Ishikawa (cell line): ENCODE results near the gene PCLO.

ENCODE experiments used
- CEBPB ChIP-seq: IDR thresholded peaks from 2 replicates; pipeline ENCODE4 v1.6.1; 2012
- CREB1 ChIP-seq: IDR thresholded peaks from 2 replicates; pipeline ENCODE4 v1.6.1; 2012; ENCODE audit warnings: low read depth
- EP300 ChIP-seq: IDR thresholded peaks from 2 replicates; pipeline ENCODE4 v1.6.1; 2012; ENCODE audit warnings: borderline replicate concordance
- FOXM1 ChIP-seq: IDR thresholded peaks from 2 replicates; pipeline ENCODE4 v1.6.1; 2012; ENCODE audit warnings: low read depth, borderline replicate concordance
- TAF1 ChIP-seq: IDR thresholded peaks from 2 replicates; pipeline ENCODE4 v1.6.1; 2012; ENCODE audit warnings: low read depth, mild to moderate bottlenecking
- TCF12 ChIP-seq: IDR thresholded peaks from 2 replicates; pipeline ENCODE4 v1.6.1; 2012; ENCODE audit warnings: low read depth
- YY1 ChIP-seq: IDR thresholded peaks from 2 replicates; pipeline ENCODE4 v1.6.1; 2012; ENCODE audit warnings: low read depth
- ZBTB7A ChIP-seq: IDR thresholded peaks from 2 replicates; pipeline ENCODE4 v1.6.1; 2012; ENCODE audit warnings: low read depth
- TF ChIP-seq, protein P1 (sequence below): IDR thresholded peaks from 2 replicates; pipeline ENCODE4 v1.6.1; 2012
- TF ChIP-seq, protein P2 (sequence below): IDR thresholded peaks from 2 replicates; pipeline ENCODE4 v1.6.1; 2012; ENCODE audit warnings: low read depth, mild to moderate bottlenecking

DNA sequence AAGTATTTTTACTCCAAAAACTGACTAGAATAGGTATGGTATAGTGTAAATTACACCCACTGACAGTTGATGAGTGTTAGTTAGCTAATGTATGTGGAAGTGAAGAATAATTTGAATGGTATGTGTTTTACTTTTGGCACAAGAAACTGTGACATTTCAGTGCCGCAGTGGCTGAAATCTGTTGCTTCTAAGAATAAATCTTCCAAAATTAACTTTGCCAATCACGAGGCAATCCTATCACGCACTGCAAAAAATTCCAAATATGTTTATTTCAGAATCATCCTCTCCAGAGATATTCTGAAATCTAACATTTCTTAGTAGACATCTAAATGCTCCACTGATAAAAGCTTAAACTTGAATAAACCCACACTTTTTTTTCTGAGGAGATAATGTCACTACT lies 61.2 kb downstream of the PCLO start:
- TF ChIP-seq EP300 (no peak), TAF1 (no peak), CEBPB (no peak), ZBTB7A (no peak), TCF12 (no peak), YY1 (no peak), CREB1 (no peak), FOXM1 (no peak)
- TF ChIP-seq, protein P1, sequence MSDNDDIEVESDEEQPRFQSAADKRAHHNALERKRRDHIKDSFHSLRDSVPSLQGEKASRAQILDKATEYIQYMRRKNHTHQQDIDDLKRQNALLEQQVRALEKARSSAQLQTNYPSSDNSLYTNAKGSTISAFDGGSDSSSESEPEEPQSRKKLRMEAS, result no peak
- TF ChIP-seq, protein P2, sequence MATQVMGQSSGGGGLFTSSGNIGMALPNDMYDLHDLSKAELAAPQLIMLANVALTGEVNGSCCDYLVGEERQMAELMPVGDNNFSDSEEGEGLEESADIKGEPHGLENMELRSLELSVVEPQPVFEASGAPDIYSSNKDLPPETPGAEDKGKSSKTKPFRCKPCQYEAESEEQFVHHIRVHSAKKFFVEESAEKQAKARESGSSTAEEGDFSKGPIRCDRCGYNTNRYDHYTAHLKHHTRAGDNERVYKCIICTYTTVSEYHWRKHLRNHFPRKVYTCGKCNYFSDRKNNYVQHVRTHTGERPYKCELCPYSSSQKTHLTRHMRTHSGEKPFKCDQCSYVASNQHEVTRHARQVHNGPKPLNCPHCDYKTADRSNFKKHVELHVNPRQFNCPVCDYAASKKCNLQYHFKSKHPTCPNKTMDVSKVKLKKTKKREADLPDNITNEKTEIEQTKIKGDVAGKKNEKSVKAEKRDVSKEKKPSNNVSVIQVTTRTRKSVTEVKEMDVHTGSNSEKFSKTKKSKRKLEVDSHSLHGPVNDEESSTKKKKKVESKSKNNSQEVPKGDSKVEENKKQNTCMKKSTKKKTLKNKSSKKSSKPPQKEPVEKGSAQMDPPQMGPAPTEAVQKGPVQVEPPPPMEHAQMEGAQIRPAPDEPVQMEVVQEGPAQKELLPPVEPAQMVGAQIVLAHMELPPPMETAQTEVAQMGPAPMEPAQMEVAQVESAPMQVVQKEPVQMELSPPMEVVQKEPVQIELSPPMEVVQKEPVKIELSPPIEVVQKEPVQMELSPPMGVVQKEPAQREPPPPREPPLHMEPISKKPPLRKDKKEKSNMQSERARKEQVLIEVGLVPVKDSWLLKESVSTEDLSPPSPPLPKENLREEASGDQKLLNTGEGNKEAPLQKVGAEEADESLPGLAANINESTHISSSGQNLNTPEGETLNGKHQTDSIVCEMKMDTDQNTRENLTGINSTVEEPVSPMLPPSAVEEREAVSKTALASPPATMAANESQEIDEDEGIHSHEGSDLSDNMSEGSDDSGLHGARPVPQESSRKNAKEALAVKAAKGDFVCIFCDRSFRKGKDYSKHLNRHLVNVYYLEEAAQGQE, result no peak
